Spleen (tissue), 11 donors: ENCODE data around the gene CD79A. TPM values are rescaled to one million over a fixed set of nuclear protein-coding genes. Genes with fewer than 3 reads are reported as not detected.

ENCODE experiments used
- DNase-seq: peaks from one replicate; pipeline ENCODE4 v3.0.0-alpha.2; 2020
- H3K27ac ChIP-seq, 8 donors: fragments of 200-600 bp; sonication (generic) in 7 of 8; 1 replicate in 4 of 8; 2 replicates in 4 of 8; pipeline versions ENCODE4 v1.5.0 to v1.8.0; 2016 to 2021; ENCODE audit warnings: inconsistent platforms in 4 of 8, mild to moderate bottlenecking in 4 of 8, moderate library complexity in 1 of 8
- H3K27me3 ChIP-seq, 7 donors: fragments of 200-600 bp; sonication (generic) in 6 of 7; replicated peaks in 1 of 7; 1 replicate in 4 of 7; 2 replicates in 3 of 7; pipeline versions ENCODE4 v1.5.0 to v1.8.0; 2016 to 2021; ENCODE audit warnings: inconsistent platforms in 3 of 7, mild to moderate bottlenecking in 1 of 7
- H3K36me3 ChIP-seq, 6 donors: fragments of 200-600 bp; sonication (generic) in 5 of 6; 1 replicate in 4 of 6; 2 replicates in 2 of 6; pipeline versions ENCODE4 v1.5.0 to v1.8.0; 2016 to 2021; ENCODE audit warnings: inconsistent platforms in 2 of 6
- H3K4me1 ChIP-seq, 6 donors: fragments of 200-600 bp; sonication (generic) in 5 of 6; 1 replicate in 3 of 6; 2 replicates in 3 of 6; pipeline versions ENCODE4 v1.5.0 to v1.8.0; 2016 to 2021; ENCODE audit warnings: inconsistent platforms in 3 of 6
- H3K4me3 ChIP-seq, 8 donors: fragments of 200-600 bp; sonication (generic) in 7 of 8; 1 replicate in 4 of 8; 2 replicates in 4 of 8; pipeline versions ENCODE4 v1.5.0 to v1.8.0; 2016 to 2021; ENCODE audit warnings: inconsistent platforms in 4 of 8, mild to moderate bottlenecking in 4 of 8, moderate library complexity in 2 of 8
- H3K9me3 ChIP-seq, 8 donors: fragments of 200-600 bp; sonication (generic) in 7 of 8; 1 replicate in 4 of 8; 2 replicates in 4 of 8; pipeline versions ENCODE4 v1.5.0 to v1.8.0; 2016 to 2021; ENCODE audit warnings: inconsistent platforms in 4 of 8
- POLR2A ChIP-seq, 3 donors: fragments of 450-650 bp; IDR thresholded peaks; one replicate each; pipeline ENCODE4 v1.5.1; 2017; ENCODE audit warnings: antibody characterized with exemption in 3 of 3, mild to moderate bottlenecking in 1 of 3
- POLR2AphosphoS5 ChIP-seq, 3 donors: sonication (generic); formaldehyde crosslinking; IDR thresholded peaks; one replicate each; pipeline ENCODE4 v1.5.1; 2017; ENCODE audit warnings: antibody characterized with exemption in 3 of 3
- WGBS, 5 donors: extraction: QIAGEN DNeasy Blood & Tissue Kit in 3 of 5; methylation state at CpG; one replicate each; pipeline versions ENCODE4 v1.1.5 to v1.1.7; 2013 to 2018; 5-methylcytosine and 5-hydroxymethylcytosine counted together
- intact Hi-C: fragments of 100-400 bp; cut with DNase I; formaldehyde crosslinking; loops from one replicate; pipeline ENCODE4 v1.15.0; 2023; ENCODE audit warnings: low total_unique reads
- polyA plus RNA-seq, 3 donors: library from polyadenylated mRNA; stranded (reverse); fragments of 200-250 nt; gene quantifications; one replicate each; pipeline ENCODE4 v1.2.1, GENCODE V29; 2013
- total RNA-seq, 7 donors: library from RNA; depleted of rRNA in 3 of 7; stranded (reverse); fragments of >200 nt in 3 of 7; fragmentation: NEBNext Ultra II Directional in 4 of 7; extraction: Animal tissue kit (Norgen Biotek cat#: 25700) in 4 of 7; gene quantifications; one replicate each; pipeline versions ENCODE4 v1.1.0 to v1.2.1, GENCODE V29; 2016 to 2021
- TF ChIP-seq, protein P1 (sequence below), 11 experiments: fragments of 200-600 bp in 7 of 11; fragments of 450-650 bp in 4 of 11; sonication (generic) in 4 of 11; IDR thresholded peaks in 8 of 11; conservative IDR thresholded peaks in 3 of 11; 1 replicate in 7 of 11; 2 replicates in 4 of 11; pipeline versions ENCODE4 v1.4.0 to v1.8.0; 2016 to 2021; ENCODE audit warnings: antibody characterized with exemption in 11 of 11, inconsistent platforms in 4 of 11, mild to moderate bottlenecking in 1 of 11
- donor health status: healthy with polysubstance abuse.
- donor health status: DM: no; HTN: no; CAD: no; lungs with moderate emphysema.
- donor health status: DM: no; HTN: no; CAD: no.
- donor health status: Bipolar disorder and iron deficiency.
- donor health status: healthy.
- donor health status: DM: no; HTN: no; CAD: no.
- donor health status: DM: yes; HTN: yes; CAD: no.

CD79A gene
- total and polyA plus RNA-seq, 10 donors = 222 to 1,033 (median 311) TPM

DNA sequence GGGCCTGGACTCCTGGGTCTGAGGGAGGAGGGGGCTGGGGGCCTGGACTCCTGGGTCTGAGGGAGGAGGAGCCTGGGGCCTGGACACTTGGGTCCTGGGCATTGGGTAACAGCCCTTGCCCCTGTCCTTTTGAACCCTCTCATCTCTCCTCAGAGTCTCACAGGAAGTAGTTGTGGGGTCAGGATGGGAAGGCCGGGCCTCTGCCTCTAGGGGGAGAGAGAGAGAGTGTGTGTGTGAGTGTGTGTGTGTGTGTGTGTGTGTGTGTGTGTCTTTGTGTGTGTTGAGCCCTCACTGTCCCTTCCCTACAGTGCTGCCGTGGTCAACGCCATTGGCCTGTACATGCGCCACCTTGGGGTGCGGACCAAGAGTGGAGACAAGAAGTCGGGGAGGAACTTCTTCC, 16.8 kb downstream of the CD79A start:
- no peaks in the 10 kb centered on the region for H3K27me3 ChIP-seq
- DNase-seq = no peak
- no peak for TF ChIP-seq POLR2A (IDR thresholded peaks at IDR 0.05)
- no peak for TF ChIP-seq POLR2AphosphoS5 (IDR thresholded peaks at IDR 0.05)
- TF ChIP-seq, protein P1, sequence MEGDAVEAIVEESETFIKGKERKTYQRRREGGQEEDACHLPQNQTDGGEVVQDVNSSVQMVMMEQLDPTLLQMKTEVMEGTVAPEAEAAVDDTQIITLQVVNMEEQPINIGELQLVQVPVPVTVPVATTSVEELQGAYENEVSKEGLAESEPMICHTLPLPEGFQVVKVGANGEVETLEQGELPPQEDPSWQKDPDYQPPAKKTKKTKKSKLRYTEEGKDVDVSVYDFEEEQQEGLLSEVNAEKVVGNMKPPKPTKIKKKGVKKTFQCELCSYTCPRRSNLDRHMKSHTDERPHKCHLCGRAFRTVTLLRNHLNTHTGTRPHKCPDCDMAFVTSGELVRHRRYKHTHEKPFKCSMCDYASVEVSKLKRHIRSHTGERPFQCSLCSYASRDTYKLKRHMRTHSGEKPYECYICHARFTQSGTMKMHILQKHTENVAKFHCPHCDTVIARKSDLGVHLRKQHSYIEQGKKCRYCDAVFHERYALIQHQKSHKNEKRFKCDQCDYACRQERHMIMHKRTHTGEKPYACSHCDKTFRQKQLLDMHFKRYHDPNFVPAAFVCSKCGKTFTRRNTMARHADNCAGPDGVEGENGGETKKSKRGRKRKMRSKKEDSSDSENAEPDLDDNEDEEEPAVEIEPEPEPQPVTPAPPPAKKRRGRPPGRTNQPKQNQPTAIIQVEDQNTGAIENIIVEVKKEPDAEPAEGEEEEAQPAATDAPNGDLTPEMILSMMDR (IDR thresholded peaks at IDR 0.05 in 8 of 11, conservative IDR thresholded peaks at IDR 0.05 in 3 of 11) = no peak
- intact Hi-C loops = no loop called here
- WGBS, 5 donors = 68 to 72% (median 69%) methylated on average over 4 to 6 of the region's 6 CpGs
- no peaks in the 10 kb centered on the region for H3K9me3 ChIP-seq
- peaks cover 11 to 96% (median 76%) of the 10 kb centered on the region in 6 donors for H3K36me3 ChIP-seq
- no peak overlapping the region for H3K4me3 ChIP-seq
- H3K27ac ChIP-seq = peak overlapping the region in 2 of 8 donors; percentile 13 to 25
- H3K4me1 ChIP-seq = peaks cover 0 to 85% (median 37%) of the 10 kb centered on the region in 6 donors

DNA sequence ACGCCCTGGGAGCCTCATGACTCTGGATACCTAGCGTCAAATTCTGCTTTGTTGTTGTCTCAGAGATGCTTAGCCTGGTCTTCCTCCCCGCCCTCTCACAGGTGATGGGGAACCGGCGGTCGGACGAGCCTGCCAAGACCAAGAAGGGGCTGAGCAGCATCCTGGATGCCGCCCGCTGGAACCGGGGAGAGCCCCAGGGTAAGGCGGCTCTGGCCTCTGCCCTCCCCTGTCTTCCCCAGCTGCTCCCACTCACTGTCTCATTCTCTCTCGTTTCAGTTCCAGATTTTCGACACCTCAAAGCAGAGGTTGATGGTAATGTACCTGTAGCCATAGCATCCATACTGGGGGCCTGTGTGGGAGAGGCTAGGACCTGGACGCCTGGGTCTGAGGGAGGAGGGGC, 17.3 kb downstream of the CD79A start:
- Histone ChIP-seq H3K4me1 (peaks cover 0 to 84% (median 32%) of the 10 kb centered on the region in 6 donors), H3K9me3 (no peaks in the 10 kb centered on the region), H3K4me3 (no peak overlapping the region), H3K27me3 (no peaks in the 10 kb centered on the region), H3K36me3 (peaks cover 11 to 96% (median 76%) of the 10 kb centered on the region in 6 donors), H3K27ac (peak overlapping the region in 2 of 8 donors; percentile 13 to 25)
- TF ChIP-seq POLR2AphosphoS5 (IDR thresholded peaks at IDR 0.05) (peak in 2 of 3 donors; percentile 25 to 66), POLR2A (IDR thresholded peaks at IDR 0.05) (no peak)
- TF ChIP-seq, protein P1 (IDR thresholded peaks at IDR 0.05 in 8 of 11, conservative IDR thresholded peaks at IDR 0.05 in 3 of 11) = no peak
- intact Hi-C loops = no loop called here
- WGBS, 5 donors = 83 to 92% (median 85%) methylated on average over 10 to 14 of the region's 14 CpGs
- DNase-seq = no peak

DNA sequence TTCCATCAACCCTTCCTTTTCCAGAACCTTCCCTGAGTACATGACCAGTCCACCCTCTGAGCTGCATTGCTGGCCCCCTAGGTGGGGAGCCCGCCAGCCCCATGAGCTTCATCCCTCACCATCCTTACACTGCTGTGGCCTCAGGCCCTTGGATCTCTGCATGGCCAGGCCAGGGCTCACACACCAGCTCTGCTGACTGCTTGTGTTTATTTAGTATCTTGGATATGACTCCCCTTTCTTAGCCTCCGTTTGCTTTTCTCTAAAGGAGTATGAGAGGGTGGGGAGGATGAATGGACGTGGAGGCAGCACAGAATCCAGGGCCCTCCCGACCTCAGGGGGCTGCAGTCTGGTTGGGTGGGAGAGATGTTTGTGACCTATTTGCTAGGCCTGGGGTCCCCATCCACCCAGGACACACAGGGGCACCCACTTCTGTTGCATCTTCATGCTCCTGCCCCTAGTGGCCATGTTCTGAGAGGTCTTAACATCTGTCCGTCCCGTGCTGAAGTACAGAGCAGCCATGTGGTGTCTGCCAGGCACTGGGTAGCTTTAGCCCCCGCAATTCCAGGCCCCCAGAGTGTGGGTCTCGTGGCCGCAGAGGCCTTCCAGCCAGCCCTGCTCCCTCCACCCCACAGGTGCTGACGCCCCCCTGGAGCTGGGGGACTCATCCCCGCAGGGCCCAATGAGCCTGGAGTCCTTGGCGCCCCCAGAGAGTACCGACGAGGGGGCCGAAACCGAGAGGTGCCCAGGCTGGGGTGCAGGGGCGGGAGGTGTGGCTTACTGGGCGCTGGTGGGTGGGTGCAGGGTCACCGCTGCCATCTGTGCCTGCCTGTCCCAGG, 18.9 kb downstream of the CD79A start:
- intact Hi-C loops = no loop called here
- Histone ChIP-seq H3K27me3 (no peaks in the 10 kb centered on the region), H3K4me1 (peaks cover 0 to 68% (median 21%) of the 10 kb centered on the region in 6 donors), H3K4me3 (no peak overlapping the region), H3K9me3 (no peaks in the 10 kb centered on the region), H3K27ac (peak overlapping the region in 2 of 8 donors; percentile 18 to 50), H3K36me3 (peaks cover 11 to 96% (median 82%) of the 10 kb centered on the region in 6 donors)
- TF ChIP-seq, protein P1 (IDR thresholded peaks at IDR 0.05 in 8 of 11, conservative IDR thresholded peaks at IDR 0.05 in 3 of 11) = no peak
- TF ChIP-seq POLR2AphosphoS5 (IDR thresholded peaks at IDR 0.05) (peak; percentile 7 to 74 (median 24)), POLR2A (IDR thresholded peaks at IDR 0.05) (no peak)
- no peak for DNase-seq
- 79 to 91% (median 88%) methylated on average over 15 to 19 of the region's 19 CpGs for WGBS, 5 donors

DNA sequence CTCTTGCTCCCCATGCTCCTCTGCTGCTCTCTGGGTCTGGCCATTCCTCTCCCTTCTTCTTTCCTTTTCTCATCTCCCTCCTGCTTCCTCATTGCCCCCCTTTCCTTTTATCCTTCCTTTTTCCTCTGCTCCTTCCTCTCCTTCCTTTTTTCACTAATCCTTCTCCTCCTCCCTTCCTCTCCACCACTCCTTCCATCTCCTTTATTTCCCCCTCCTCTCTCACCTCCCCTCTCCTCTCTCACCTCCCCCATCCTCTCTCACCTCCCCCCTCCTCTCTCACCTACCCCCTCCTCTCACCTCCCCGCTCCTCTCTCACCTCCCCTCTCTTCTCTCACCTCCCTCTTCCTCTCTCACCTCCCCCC, 19.5 kb downstream of the CD79A start:
- H3K4me3 ChIP-seq = no peak overlapping the region
- H3K27ac ChIP-seq = peak overlapping the region in 2 of 8 donors; percentile 18 to 50
- 67 to 90% (median 85%) methylated on average over 1 of the region's 1 CpG for WGBS, 5 donors
- intact Hi-C loops = no loop called here
- peaks cover 11 to 96% (median 84%) of the 10 kb centered on the region in 6 donors for H3K36me3 ChIP-seq
- no peaks in the 10 kb centered on the region for H3K9me3 ChIP-seq
- H3K4me1 ChIP-seq = peaks cover 0 to 62% (median 16%) of the 10 kb centered on the region in 6 donors
- H3K27me3 ChIP-seq = no peaks in the 10 kb centered on the region
- TF ChIP-seq POLR2AphosphoS5 (IDR thresholded peaks at IDR 0.05) (no peak), POLR2A (IDR thresholded peaks at IDR 0.05) (no peak)
- TF ChIP-seq, protein P1 (IDR thresholded peaks at IDR 0.05 in 8 of 11, conservative IDR thresholded peaks at IDR 0.05 in 3 of 11) = no peak
- DNase-seq = no peak
